KMS-11 (cell line): ENCODE measurements around the gene HEY2.
A peak's percentile ranks its signal among the peaks of the same experiment; 100 is the strongest.

Experiments
- H2AFZ ChIP-seq: fragments of 200-600 bp; sonication (generic); 2 replicates; pipeline ENCODE4 v1.6.1; 2016; ENCODE audit warnings: antibody characterized with exemption, mixed run types, low read depth
- H3K27ac ChIP-seq: fragments of 200-600 bp; sonication (generic); 2 replicates; pipeline ENCODE4 v1.6.1; 2016; ENCODE audit warnings: mild to moderate bottlenecking, mixed run types
- H3K27me3 ChIP-seq: fragments of 200-600 bp; sonication (generic); 2 replicates; pipeline ENCODE4 v1.6.1; 2017; ENCODE audit warnings: mild to moderate bottlenecking, low read depth, mixed run types, moderate library complexity; ENCODE audit not compliant: insufficient read depth
- H3K36me3 ChIP-seq: fragments of 200-600 bp; sonication (generic); 2 replicates; pipeline ENCODE4 v1.6.1; 2017; ENCODE audit warnings: mild to moderate bottlenecking, mixed run types; ENCODE audit not compliant: insufficient read depth
- H3K4me1 ChIP-seq: fragments of 200-600 bp; sonication (generic); 2 replicates; pipeline ENCODE4 v1.6.1; 2016; ENCODE audit warnings: mild to moderate bottlenecking, low read depth, mixed run types; ENCODE audit not compliant: poor library complexity, severe bottlenecking
- H3K4me2 ChIP-seq: fragments of 200-600 bp; sonication (generic); 2 replicates; pipeline ENCODE4 v1.7.0; 2016; ENCODE audit warnings: mild to moderate bottlenecking, mixed run types
- H3K4me3 ChIP-seq: fragments of 200-600 bp; sonication (generic); IDR thresholded peaks from 2 replicates; pipeline ENCODE4 v1.6.1; 2017; ENCODE audit warnings: low read depth, low read length, mixed read lengths; ENCODE audit not compliant: insufficient read depth
- H3K79me2 ChIP-seq: fragments of 200-600 bp; sonication (generic); 2 replicates; pipeline ENCODE4 v1.6.1; 2016; ENCODE audit warnings: low read depth, mixed run types; ENCODE audit not compliant: insufficient read depth
- H3K9ac ChIP-seq: fragments of 200-600 bp; sonication (generic); 2 replicates; pipeline ENCODE4 v1.6.1; 2016; ENCODE audit warnings: mild to moderate bottlenecking, mixed run types
- H4K20me1 ChIP-seq: fragments of 200-600 bp; sonication (generic); 2 replicates; pipeline ENCODE4 v1.6.1; 2016; ENCODE audit warnings: mild to moderate bottlenecking, mixed run types; ENCODE audit not compliant: insufficient read depth
- TF ChIP-seq, protein P1 (sequence below): fragments of 200-600 bp; sonication (generic); conservative IDR thresholded peaks from 2 replicates; pipeline ENCODE4 v1.6.1; 2017; ENCODE audit warnings: low read depth, mild to moderate bottlenecking, antibody characterized with exemption, low read length, moderate library complexity, mixed read lengths

The HEY2 gene

DNA sequence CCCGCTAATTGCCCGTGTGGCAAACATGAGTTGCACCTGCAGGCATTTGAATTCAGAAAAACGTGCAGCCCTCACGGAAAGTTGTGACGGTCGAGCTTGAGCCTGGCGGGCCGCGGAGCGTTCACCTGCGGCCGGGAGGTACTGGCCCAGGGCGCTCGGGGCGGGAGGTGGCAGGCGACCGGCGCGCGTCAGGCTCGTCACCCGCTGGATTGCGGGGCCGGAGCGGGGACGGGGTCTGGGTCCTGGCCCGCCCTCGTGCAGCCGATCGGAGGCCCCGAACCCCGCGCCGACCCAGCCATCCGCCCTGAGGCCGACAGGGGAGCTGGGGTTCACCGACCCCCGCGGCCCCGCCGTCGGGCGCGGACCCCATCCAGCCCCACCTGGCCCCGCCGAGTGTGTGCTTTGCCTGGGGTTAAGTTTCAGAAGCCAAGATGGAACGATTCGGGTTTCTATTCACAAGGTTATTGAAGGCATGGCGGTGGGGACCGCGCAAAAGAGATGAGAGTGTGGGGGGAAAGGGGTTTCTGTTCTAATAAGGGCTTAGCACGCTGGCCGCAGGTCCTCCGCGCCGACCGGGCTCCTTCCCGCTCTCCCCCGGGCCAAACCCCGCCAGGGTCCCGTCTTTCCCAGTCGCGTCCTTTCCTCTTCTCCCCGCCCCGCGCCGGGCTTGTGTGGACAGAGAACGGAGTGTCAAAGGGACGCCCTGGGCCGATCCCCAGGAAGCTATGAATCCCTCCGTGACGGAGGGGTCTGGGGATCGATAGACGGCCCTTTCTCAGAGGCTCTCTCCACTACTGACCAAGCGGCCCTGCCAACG lies 1.6 kb upstream of the HEY2 start:
- Histone ChIP-seq H3K9ac (peak overlapping the region; percentile 52; the same call in 1 of the 2 replicates), H2AFZ (peak overlapping the region; percentile 73), H3K4me3 (no peak overlapping the region), H3K79me2 (no peaks in the 10 kb centered on the region), H3K4me1 (peaks cover 16% of the 10 kb centered on the region), H3K27me3 (no peaks in the 10 kb centered on the region), H4K20me1 (no peaks in the 10 kb centered on the region), H3K36me3 (no peaks in the 10 kb centered on the region), H3K27ac (0 out of 2 replicates have a peak overlapping the region, but pooled peaks have one; percentile 20), H3K4me2 (peak overlapping the region; percentile 75)
- TF ChIP-seq, protein P1, sequence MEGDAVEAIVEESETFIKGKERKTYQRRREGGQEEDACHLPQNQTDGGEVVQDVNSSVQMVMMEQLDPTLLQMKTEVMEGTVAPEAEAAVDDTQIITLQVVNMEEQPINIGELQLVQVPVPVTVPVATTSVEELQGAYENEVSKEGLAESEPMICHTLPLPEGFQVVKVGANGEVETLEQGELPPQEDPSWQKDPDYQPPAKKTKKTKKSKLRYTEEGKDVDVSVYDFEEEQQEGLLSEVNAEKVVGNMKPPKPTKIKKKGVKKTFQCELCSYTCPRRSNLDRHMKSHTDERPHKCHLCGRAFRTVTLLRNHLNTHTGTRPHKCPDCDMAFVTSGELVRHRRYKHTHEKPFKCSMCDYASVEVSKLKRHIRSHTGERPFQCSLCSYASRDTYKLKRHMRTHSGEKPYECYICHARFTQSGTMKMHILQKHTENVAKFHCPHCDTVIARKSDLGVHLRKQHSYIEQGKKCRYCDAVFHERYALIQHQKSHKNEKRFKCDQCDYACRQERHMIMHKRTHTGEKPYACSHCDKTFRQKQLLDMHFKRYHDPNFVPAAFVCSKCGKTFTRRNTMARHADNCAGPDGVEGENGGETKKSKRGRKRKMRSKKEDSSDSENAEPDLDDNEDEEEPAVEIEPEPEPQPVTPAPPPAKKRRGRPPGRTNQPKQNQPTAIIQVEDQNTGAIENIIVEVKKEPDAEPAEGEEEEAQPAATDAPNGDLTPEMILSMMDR, result no peak

DNA sequence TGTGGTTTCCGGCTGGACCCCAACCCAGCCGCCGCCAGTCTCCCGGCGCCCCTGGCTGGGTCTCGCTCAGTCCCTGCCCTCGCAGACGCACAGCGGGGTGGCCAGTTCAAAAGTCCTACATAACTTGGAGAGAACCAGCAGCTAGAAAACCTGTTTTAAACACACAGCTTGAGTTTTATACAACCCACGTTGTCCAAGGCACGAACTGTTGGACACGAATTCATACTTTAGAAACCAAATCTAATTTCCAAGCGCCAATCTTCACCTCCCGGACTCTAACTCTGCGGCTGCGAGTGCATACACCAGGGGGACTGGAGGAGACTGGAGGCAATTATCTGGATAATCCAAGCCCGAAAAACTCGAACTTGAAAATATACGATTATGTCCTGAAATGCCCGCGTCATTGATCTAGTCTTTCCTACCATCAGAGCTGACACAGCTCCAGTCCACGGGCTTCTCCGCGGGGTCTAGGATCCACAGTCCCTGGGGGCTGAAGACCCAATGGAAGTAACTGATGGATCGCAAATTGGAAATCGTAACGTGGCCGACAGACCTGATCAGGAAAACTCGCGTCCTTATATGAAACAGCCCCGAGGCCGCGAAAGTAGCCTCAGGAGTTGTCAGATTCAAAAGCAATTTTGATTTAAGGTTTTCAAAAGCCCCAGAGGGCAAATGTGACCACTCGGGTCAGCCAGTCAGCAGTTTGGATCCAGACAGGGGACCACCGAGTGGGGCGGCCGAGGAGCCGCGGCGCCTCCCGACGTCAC lies 843 bp upstream of the HEY2 start:
- H3K27ac ChIP-seq, result no peak overlapping the region
- peak overlapping the region; percentile 73 for H2AFZ ChIP-seq
- H3K4me3 ChIP-seq, result no peak overlapping the region
- peak overlapping the region; percentile 75 for H3K4me2 ChIP-seq
- H3K79me2 ChIP-seq, result no peaks in the 10 kb centered on the region
- TF ChIP-seq, protein P1, result no peak
- no peaks in the 10 kb centered on the region for H4K20me1 ChIP-seq
- no peaks in the 10 kb centered on the region for H3K36me3 ChIP-seq
- H3K9ac ChIP-seq, result peak overlapping the region; percentile 52; the same call in 1 of the 2 replicates
- no peaks in the 10 kb centered on the region for H3K27me3 ChIP-seq
- peaks cover 16% of the 10 kb centered on the region for H3K4me1 ChIP-seq

DNA sequence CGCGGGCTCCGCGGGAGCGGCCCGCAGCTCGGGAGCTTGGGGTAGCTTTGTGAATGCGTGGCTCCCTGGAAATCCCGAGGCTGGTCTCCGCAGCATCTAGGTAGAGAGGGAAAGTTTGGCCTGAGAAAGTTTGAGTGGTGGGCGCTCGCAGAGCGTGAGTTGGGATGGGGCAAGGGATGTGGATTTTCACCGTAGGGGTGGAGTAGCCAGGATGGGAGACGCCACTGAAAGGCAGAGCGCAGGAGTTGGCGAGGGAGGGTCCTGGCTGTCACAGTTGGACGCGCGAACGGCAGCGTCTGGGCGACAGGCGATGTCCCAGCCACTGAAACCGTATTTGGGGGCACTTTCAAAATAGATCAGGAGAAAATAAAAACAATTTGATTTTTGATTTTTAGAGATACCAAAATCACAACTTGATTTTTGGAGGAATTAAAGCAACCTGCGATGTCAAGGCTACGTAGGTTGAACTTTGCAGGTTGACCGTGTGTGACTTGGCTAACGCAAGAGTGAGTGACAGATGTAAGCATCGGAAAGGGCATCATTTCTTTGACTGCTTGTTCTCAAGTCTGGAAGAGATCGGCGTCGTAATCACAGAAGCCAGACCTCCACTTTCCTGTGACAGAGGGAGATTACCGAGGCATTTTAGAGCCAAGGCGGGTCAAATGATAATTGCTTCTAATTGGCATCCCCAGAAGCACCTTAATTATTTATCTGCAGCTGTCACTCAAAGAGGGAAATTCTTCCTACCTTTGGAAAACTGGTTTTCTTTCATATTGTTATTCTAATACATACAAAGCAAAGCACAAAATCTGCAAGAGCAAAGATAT lies 646 bp downstream of the HEY2 start:
- H3K4me2 ChIP-seq, result peak overlapping the region; percentile 68
- no peak overlapping the region for H3K27ac ChIP-seq
- no peaks in the 10 kb centered on the region for H3K27me3 ChIP-seq
- no peaks in the 10 kb centered on the region for H3K36me3 ChIP-seq
- H3K4me3 ChIP-seq, result no peak overlapping the region
- H3K4me1 ChIP-seq, result peaks cover 16% of the 10 kb centered on the region
- H4K20me1 ChIP-seq, result no peaks in the 10 kb centered on the region
- peak overlapping the region; percentile 75; the same call in 1 of the 2 replicates for H2AFZ ChIP-seq
- TF ChIP-seq, protein P1, result no peak
- H3K79me2 ChIP-seq, result no peaks in the 10 kb centered on the region
- H3K9ac ChIP-seq, result peak overlapping the region; percentile 15; the same call in 1 of the 2 replicates

DNA sequence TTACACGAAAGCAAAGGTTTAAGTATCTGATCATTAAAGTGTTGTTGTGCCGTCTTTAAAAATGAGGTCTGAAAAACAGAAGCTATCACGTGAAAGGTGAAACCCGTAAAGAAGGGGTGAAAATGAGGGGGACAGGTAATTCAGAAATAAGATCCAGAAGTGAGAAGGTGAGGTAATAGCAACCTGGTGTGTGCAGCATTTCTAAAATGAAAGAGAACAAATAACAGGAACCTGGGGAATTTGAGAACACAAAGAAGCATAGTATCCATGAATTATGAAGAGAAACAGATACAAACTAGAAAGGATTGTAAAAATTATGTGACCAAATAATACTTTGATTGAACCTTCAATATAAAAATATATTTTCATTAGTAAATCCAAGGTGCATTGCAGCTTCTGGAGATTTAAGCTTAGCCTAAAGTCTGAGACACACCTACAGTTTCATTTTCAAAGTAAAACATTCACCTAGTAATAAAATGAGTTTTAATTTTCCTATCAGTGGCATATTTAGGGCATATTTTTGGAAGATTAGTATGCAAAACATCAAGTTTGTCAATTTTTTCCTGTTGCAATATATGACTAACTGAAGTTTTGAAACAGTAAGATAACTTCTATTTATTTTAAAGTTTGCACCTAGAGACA lies 1.4 kb downstream of the HEY2 start:
- TF ChIP-seq, protein P1, result no peak
- H3K36me3 ChIP-seq, result no peaks in the 10 kb centered on the region
- peak overlapping the region; percentile 68 for H3K4me2 ChIP-seq
- H4K20me1 ChIP-seq, result no peaks in the 10 kb centered on the region
- no peak overlapping the region for H3K9ac ChIP-seq
- no peak overlapping the region for H3K4me3 ChIP-seq
- no peak overlapping the region for H3K27ac ChIP-seq
- no peak overlapping the region for H2AFZ ChIP-seq
- peaks cover 16% of the 10 kb centered on the region for H3K4me1 ChIP-seq
- no peaks in the 10 kb centered on the region for H3K79me2 ChIP-seq
- no peaks in the 10 kb centered on the region for H3K27me3 ChIP-seq
